HG03520 (cell line): ENCODE data around the gene ECT2.
"Not testable (repeated sequence)": the region's sequence is repeated elsewhere in the genome, so short reads cannot be mapped to it uniquely, and the experiment has no call there.

Experiments used
- ATAC-seq: cut with Tn5 transposase; IDR thresholded peaks from one replicate; pipeline ENCODE4 v1.9.1; 2021; ENCODE audit warnings: mild to moderate bottlenecking, moderate library complexity; ENCODE audit not compliant: unreplicated experiment

Gene ECT2

DNA sequence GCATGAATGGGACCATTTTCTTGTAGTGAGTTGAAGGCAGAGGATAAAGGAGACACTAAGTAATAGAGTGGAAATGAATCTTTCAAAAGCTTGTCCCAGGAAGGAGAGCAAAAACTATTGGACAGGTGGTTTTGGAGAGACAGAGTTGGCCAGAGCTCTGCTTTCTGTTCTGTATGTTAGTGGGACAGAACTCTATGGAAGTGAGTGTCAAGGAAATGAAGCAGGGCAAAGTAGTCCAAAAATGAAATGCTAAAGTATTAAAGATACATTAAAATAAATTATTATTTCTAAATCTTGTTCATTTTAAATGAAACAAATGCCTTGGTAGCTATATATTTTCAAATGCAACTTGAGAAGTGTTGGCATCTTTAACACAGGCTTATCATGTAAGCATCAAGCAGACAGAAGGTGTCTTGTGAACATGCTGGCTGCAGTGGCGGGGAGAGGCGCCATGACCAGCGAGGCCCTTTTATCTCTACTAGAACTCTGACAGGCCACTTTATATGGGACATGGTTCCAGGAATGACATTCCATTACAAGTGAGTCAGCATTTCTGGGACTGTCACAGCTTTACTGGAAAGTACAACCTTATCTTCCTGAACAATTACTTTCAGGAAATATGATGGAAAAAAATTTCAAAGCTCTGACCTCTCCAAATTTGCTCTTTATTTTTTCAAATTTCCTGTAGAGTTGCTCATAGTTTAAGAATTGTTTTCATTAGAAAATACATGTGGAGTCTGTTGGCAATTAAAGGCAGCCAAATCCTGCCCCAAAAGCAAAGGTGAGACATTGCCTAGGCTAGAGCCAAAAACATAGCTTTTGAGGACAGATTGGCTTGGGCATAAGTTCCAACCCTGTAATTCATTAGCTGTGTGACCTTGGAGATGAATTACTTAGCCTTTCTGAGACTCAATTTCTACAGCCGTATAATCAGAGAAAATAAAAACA, 106.5 kb downstream of the ECT2 start:
- no peak for ATAC-seq

GRCh38 chr3:172859041-172859440, 108.5 kb downstream of the ECT2 start:
- ATAC-seq: no peak

- ATAC-seq: not testable (repeated sequence)
Observed at GRCh38 chr3:172866726-172867350, 116.3 kb downstream of the ECT2 start.

DNA sequence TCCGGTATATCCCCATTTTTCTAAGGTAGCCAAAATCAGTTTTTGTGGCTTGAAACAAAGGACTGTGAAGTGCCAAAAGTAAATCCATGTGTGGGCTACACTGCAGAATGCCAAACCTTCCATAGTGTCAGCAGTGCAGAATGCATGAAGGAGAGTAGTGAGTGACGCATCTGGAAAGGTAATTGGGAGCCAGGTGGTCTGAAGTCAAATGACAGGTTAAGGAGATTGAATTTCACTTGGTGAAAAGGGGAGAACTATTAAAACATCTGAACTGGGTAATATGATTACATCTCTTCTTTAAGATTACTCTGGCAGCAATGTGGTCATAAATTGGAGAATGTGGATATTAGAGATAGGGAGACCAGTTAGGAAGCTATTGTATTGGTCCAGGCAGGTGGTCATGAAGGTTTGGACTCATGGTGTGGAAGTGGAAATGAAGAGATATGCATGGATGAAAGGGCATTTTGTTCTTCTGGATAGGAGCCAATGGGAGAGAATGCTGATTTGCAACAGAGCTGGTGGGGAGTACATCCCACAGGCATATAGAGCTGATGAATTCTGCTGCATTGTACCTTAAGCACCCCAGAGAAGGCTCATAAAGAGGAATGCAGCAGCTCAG, 118.2 kb downstream of the ECT2 start:
- no peak for ATAC-seq

GRCh38 chr3:172869368-172869771, 118.8 kb downstream of the ECT2 start:
- no peak for ATAC-seq

DNA sequence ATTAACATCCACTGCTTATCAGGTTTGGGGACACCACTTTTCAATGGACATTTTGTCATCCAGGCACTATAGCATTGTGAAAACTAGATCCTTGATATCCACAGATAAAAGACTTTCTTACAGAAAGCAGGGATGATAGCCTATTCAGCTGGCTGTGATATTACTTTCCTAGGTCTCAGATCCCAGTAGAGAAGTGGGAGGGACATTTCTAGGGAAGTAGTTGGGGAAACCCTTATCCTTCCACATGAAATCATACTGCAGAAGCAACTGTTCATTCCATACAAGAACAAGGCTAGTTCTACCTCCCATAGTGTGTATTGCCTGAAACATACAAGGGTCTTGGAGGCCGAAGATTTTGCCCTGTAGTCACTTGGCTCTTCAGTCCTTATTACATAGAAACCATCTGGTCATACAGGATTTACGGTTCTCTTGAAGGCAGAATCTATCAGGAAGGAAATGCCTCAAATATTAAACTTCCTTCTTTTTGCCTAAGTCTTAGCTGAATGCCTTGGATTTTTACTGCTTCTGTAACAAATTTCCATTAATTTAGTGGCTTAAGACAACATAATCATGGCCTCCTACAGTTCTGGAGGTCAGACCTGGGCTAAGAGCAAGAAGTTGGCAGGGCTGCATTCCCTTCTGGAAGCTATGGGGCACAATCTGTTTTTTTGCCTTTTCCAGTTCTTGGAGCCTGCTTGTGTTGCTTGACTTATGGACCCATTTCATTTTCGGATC, 119.4 kb downstream of the ECT2 start:
- no peak for ATAC-seq
